Measurements from ENCODE around the gene STON1.

- TF ChIP-seq CTCF (IDR thresholded peaks at IDR 0.05; ENCODE audit: low read depth, low read length), result no peak
- no peak for TF ChIP-seq EZH2phosphoT487 (IDR thresholded peaks at IDR 0.05; ENCODE audit: low read depth)
Measured at GRCh38 chr2:48548840-48549239, 18.9 kb downstream of the STON1 start.
